SK-N-MC (cell line): Measurements from ENCODE around the gene PANX3.

Source experiments
- EZH2 ChIP-seq: fragments of 200-600 bp; sonication (generic); IDR thresholded peaks from one replicate; pipeline ENCODE4 v1.6.1; 2017; ENCODE audit warnings: antibody characterized with exemption
- POLR2AphosphoS5 ChIP-seq: IDR thresholded peaks from 2 replicates; pipeline ENCODE4 v1.6.1; 2012; ENCODE audit warnings: mild to moderate bottlenecking, low read depth, low read length, borderline replicate concordance

DNA sequence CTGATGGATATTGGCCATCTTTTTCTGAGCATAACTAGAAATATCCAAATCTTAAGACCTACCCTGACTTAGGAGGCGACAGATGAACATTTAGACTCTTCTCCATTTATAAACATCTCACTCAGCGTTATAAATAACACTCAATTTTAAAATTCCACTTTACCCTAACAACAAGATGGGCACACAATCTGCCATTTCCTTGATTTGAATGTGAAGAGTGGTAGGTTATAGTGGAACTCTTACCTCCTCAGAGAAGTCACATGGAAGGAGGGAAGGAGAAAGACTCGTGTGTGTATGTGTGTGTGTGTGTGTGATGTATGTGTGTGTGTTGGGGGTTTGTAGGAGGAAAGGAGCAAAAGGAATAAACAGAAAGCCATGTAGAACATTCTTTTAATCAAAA is 47.3 kb downstream of the PANX3 start:
- TF ChIP-seq EZH2 (no peak), POLR2AphosphoS5 (no peak)
